GM12878 (cell line): ENCODE measurements around the gene FCHSD2.

ENCODE experiments used
- CHD2 ChIP-seq: IDR thresholded peaks from 2 replicates; pipeline ENCODE4 v1.6.1; 2011; ENCODE audit warnings: low read depth, low read length, improper control_type of control experiment, borderline replicate concordance
- DPF2 ChIP-seq: fragments of 450-650 bp; IDR thresholded peaks from 2 replicates; pipeline ENCODE4 v1.6.1; 2017; ENCODE audit warnings: mild to moderate bottlenecking
- EZH2 ChIP-seq: IDR thresholded peaks from 2 replicates; pipeline ENCODE4 v1.6.1; 2012; ENCODE audit warnings: low read depth, mild to moderate bottlenecking, control low read depth, inconsistent platforms, low read length, borderline replicate concordance; ENCODE audit not compliant: control insufficient read depth
- POLR2A ChIP-seq: IDR thresholded peaks from 2 replicates; pipeline ENCODE4 v1.6.1; 2011; ENCODE audit warnings: low read depth, mild to moderate bottlenecking, low read length
- POLR2AphosphoS2 ChIP-seq: IDR thresholded peaks from 2 replicates; pipeline ENCODE4 v1.6.1; 2011; ENCODE audit warnings: low read depth, mild to moderate bottlenecking, low read length, improper control_type of control experiment, moderate library complexity
- RAD51 ChIP-seq: fragments of 450-650 bp; IDR thresholded peaks from 2 replicates; pipeline ENCODE4 v1.6.1; 2016; ENCODE audit warnings: moderate library complexity, mild to moderate bottlenecking, inconsistent platforms
- SMARCA5 ChIP-seq: fragments of 450-650 bp; IDR thresholded peaks from 2 replicates; pipeline ENCODE4 v1.6.1; 2017; ENCODE audit warnings: mild to moderate bottlenecking
- TF ChIP-seq, protein P1 (sequence below), 3 experiments: IDR thresholded peaks in 2 of 3; conservative IDR thresholded peaks in 1 of 3; 2 replicates each; pipeline ENCODE4 v1.5.1; 2011; ENCODE audit warnings: low read depth in 3 of 3, low read length in 3 of 3, mild to moderate bottlenecking in 3 of 3, control low read depth in 2 of 3, moderate library complexity in 2 of 3, inconsistent platforms in 1 of 3, mixed read lengths in 1 of 3; ENCODE audit not compliant: control insufficient read depth in 2 of 3, insufficient read depth in 1 of 3; ENCODE audit errors: extremely low read depth in 1 of 3
- TF ChIP-seq, protein P2 (sequence below): IDR thresholded peaks from 2 replicates; pipeline ENCODE4 v1.6.1; 2012; ENCODE audit warnings: low read depth, low read length, improper control_type of control experiment
- TF ChIP-seq, protein P3 (sequence below): fragments of 450-650 bp; IDR thresholded peaks from 2 replicates; pipeline ENCODE4 v1.6.1; 2016; ENCODE audit warnings: mild to moderate bottlenecking, moderate library complexity, borderline replicate concordance

DNA sequence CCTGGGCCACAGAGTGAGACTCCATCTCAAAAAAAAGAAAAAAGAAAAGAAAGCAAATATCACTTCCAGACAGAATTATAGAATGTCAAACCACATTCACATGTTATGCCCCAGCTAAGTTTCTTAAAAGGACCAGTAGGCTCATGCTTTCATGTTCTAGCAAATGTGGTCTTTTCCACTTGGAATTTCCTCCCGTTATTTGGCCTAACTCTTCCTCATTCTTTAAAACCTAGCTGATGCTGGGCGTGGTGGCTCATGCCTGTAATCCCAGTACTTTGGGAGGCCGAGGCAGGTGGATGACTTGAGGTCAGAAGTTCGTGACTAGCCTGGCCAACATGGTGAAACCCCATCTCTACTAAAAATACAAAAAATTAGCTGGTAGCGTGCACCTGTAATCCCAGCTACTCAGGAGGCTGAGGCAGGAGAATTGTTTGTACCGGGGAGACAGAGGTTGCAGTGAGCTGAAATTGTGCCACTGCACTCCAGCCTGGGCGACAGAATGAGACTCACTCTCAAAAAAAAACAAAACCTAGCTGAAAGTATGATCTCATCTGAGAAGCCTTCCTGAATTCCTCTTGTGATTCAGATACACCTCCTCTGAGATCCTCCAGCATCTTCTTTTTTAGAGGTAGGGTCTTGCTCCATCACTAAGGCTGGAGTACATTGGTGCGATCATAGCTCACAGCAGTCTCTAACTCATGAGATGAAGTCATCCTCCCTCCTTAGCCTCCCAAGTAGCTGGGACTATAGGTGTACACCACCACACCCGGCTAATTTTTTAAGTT is 50.4 kb downstream of the FCHSD2 start:
- TF ChIP-seq RAD51 (no peak), SMARCA5 (no peak), POLR2AphosphoS2 (no peak), CHD2 (no peak), POLR2A (no peak), DPF2 (no peak), EZH2 (no peak)
- TF ChIP-seq, protein P1, sequence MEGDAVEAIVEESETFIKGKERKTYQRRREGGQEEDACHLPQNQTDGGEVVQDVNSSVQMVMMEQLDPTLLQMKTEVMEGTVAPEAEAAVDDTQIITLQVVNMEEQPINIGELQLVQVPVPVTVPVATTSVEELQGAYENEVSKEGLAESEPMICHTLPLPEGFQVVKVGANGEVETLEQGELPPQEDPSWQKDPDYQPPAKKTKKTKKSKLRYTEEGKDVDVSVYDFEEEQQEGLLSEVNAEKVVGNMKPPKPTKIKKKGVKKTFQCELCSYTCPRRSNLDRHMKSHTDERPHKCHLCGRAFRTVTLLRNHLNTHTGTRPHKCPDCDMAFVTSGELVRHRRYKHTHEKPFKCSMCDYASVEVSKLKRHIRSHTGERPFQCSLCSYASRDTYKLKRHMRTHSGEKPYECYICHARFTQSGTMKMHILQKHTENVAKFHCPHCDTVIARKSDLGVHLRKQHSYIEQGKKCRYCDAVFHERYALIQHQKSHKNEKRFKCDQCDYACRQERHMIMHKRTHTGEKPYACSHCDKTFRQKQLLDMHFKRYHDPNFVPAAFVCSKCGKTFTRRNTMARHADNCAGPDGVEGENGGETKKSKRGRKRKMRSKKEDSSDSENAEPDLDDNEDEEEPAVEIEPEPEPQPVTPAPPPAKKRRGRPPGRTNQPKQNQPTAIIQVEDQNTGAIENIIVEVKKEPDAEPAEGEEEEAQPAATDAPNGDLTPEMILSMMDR (IDR thresholded peaks at IDR 0.05 in 2 of 3, conservative IDR thresholded peaks at IDR 0.05 in 1 of 3; ENCODE audit: control insufficient read depth in 2 of 3, extremely low read depth in 1 of 3, insufficient read depth in 1 of 3, low read depth in 3 of 3, low read length in 3 of 3) = no peak
- TF ChIP-seq, protein P2, sequence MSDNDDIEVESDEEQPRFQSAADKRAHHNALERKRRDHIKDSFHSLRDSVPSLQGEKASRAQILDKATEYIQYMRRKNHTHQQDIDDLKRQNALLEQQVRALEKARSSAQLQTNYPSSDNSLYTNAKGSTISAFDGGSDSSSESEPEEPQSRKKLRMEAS = no peak
- TF ChIP-seq, protein P3, sequence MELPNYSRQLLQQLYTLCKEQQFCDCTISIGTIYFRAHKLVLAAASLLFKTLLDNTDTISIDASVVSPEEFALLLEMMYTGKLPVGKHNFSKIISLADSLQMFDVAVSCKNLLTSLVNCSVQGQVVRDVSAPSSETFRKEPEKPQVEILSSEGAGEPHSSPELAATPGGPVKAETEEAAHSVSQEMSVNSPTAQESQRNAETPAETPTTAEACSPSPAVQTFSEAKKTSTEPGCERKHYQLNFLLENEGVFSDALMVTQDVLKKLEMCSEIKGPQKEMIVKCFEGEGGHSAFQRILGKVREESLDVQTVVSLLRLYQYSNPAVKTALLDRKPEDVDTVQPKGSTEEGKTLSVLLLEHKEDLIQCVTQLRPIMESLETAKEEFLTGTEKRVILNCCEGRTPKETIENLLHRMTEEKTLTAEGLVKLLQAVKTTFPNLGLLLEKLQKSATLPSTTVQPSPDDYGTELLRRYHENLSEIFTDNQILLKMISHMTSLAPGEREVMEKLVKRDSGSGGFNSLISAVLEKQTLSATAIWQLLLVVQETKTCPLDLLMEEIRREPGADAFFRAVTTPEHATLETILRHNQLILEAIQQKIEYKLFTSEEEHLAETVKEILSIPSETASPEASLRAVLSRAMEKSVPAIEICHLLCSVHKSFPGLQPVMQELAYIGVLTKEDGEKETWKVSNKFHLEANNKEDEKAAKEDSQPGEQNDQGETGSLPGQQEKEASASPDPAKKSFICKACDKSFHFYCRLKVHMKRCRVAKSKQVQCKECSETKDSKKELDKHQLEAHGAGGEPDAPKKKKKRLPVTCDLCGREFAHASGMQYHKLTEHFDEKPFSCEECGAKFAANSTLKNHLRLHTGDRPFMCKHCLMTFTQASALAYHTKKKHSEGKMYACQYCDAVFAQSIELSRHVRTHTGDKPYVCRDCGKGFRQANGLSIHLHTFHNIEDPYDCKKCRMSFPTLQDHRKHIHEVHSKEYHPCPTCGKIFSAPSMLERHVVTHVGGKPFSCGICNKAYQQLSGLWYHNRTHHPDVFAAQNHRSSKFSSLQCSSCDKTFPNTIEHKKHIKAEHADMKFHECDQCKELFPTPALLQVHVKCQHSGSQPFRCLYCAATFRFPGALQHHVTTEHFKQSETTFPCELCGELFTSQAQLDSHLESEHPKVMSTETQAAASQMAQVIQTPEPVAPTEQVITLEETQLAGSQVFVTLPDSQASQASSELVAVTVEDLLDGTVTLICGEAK = no peak
